Peyer's patch (tissue), 4 donors: ENCODE data around the gene ANO2. TPM values are rescaled to one million over a fixed set of nuclear protein-coding genes. Genes with fewer than 3 reads are reported as not detected.

Experiments used
- DNase-seq, 3 donors: peaks; one replicate each; pipeline ENCODE4 v3.0.0-alpha.2; 2017 to 2019
- H3K27ac ChIP-seq, 4 donors: fragments of 200-600 bp; sonication (generic); one replicate each; pipeline ENCODE4 v1.5.1; 2016 to 2019
- H3K27me3 ChIP-seq, 2 donors: fragments of 200-600 bp; sonication (generic); one replicate each; pipeline ENCODE4 v1.5.1; 2019
- H3K36me3 ChIP-seq, 3 donors: fragments of 200-600 bp; sonication (generic); one replicate each; pipeline ENCODE4 v1.5.1; 2016 to 2019
- H3K4me1 ChIP-seq, 4 donors: fragments of 200-600 bp; sonication (generic); one replicate each; pipeline ENCODE4 v1.5.1; 2016 to 2019
- H3K4me3 ChIP-seq, 4 donors: fragments of 200-600 bp; sonication (generic); 1 replicate in 3 of 4; 2 replicates in 1 of 4; pipeline ENCODE4 v1.5.1; 2016 to 2019; ENCODE audit warnings: mild to moderate bottlenecking in 1 of 4
- H3K9me3 ChIP-seq, 4 donors: fragments of 200-600 bp; sonication (generic); one replicate each; pipeline ENCODE4 v1.5.1; 2016 to 2019; ENCODE audit warnings: mild to moderate bottlenecking in 1 of 4
- CTCF ChIP-seq, 6 experiments: fragments of 450-650 bp in 4 of 6; fragments of 200-600 bp in 2 of 6; sonication (generic) in 1 of 6; IDR thresholded peaks; one replicate each; pipeline ENCODE4 v1.5.1; 2017 to 2019; ENCODE audit warnings: antibody characterized with exemption in 6 of 6, mild to moderate bottlenecking in 3 of 6, moderate library complexity in 1 of 6
- POLR2A ChIP-seq, 2 donors: fragments of 450-650 bp; IDR thresholded peaks; one replicate each; pipeline ENCODE4 v1.5.1; 2017; ENCODE audit warnings: antibody characterized with exemption in 2 of 2, mild to moderate bottlenecking in 2 of 2, moderate library complexity in 2 of 2
- total RNA-seq, 4 donors: library from RNA; depleted of rRNA; stranded (reverse); fragments of >200 nt; gene quantifications; one replicate each; pipeline ENCODE4 v1.1.0, GENCODE V29; 2016

ANO2 gene
- total RNA-seq, 4 donors from 2014 or later: 0.53 to 23.9 (median 5.8) TPM

GRCh38 chr12:5581019-5581418, 364.0 kb downstream of the ANO2 start:
- Histone ChIP-seq H3K4me3 (no peak overlapping the region), H3K36me3 (no peaks in the 10 kb centered on the region), H3K9me3 (no peaks in the 10 kb centered on the region), H3K4me1 (peaks cover 0 to 17% (median 0%) of the 10 kb centered on the region in 4 donors), H3K27me3 (no peaks in the 10 kb centered on the region), H3K27ac (no peak overlapping the region)
- TF ChIP-seq CTCF (IDR thresholded peaks at IDR 0.05) (no peak), POLR2A (IDR thresholded peaks at IDR 0.05) (no peak)
- DNase-seq: no peak

- Histone ChIP-seq H3K36me3 (no peaks in the 10 kb centered on the region), H3K27me3 (no peaks in the 10 kb centered on the region), H3K27ac (no peak overlapping the region), H3K4me3 (no peak overlapping the region), H3K9me3 (no peaks in the 10 kb centered on the region), H3K4me1 (peaks cover 0 to 17% (median 0%) of the 10 kb centered on the region in 4 donors)
- TF ChIP-seq POLR2A (IDR thresholded peaks at IDR 0.05) (no peak), CTCF (IDR thresholded peaks at IDR 0.05) (no peak)
- no peak for DNase-seq
Observed at GRCh38 chr12:5578775-5579174, 366.3 kb downstream of the ANO2 start.

- DNase-seq: no peak
- H3K27me3 ChIP-seq: no peaks in the 10 kb centered on the region
- no peaks in the 10 kb centered on the region for H3K9me3 ChIP-seq
- TF ChIP-seq POLR2A (IDR thresholded peaks at IDR 0.05) (no peak), CTCF (IDR thresholded peaks at IDR 0.05) (no peak)
- no peak overlapping the region for H3K27ac ChIP-seq
- peaks cover 0 to 17% (median 0%) of the 10 kb centered on the region in 4 donors for H3K4me1 ChIP-seq
- H3K36me3 ChIP-seq: no peaks in the 10 kb centered on the region
- H3K4me3 ChIP-seq: no peak overlapping the region
Observed at GRCh38 chr12:5577741-5578140, 367.3 kb downstream of the ANO2 start.

GRCh38 chr12:5577211-5577612, 367.8 kb downstream of the ANO2 start:
- no peak for DNase-seq
- peaks cover 0 to 17% (median 0%) of the 10 kb centered on the region in 4 donors for H3K4me1 ChIP-seq
- H3K9me3 ChIP-seq: no peaks in the 10 kb centered on the region
- no peaks in the 10 kb centered on the region for H3K27me3 ChIP-seq
- H3K4me3 ChIP-seq: no peak overlapping the region
- no peaks in the 10 kb centered on the region for H3K36me3 ChIP-seq
- TF ChIP-seq POLR2A (IDR thresholded peaks at IDR 0.05): no peak
- no peak for TF ChIP-seq CTCF (IDR thresholded peaks at IDR 0.05)
- H3K27ac ChIP-seq: peak overlapping the region in 1 of 4 donors; percentile 28

GRCh38 chr12:5575987-5576386, 369.1 kb downstream of the ANO2 start:
- Histone ChIP-seq H3K4me3 (no peak overlapping the region), H3K36me3 (no peaks in the 10 kb centered on the region), H3K9me3 (no peaks in the 10 kb centered on the region), H3K4me1 (peaks cover 0 to 17% (median 0%) of the 10 kb centered on the region in 4 donors), H3K27me3 (no peaks in the 10 kb centered on the region), H3K27ac (no peak overlapping the region)
- no peak for TF ChIP-seq POLR2A (IDR thresholded peaks at IDR 0.05)
- no peak for TF ChIP-seq CTCF (IDR thresholded peaks at IDR 0.05)
- DNase-seq: no peak

GRCh38 chr12:5575232-5575631, 369.8 kb downstream of the ANO2 start:
- DNase-seq: no peak
- peaks cover 0 to 17% (median 0%) of the 10 kb centered on the region in 4 donors for H3K4me1 ChIP-seq
- H3K36me3 ChIP-seq: no peaks in the 10 kb centered on the region
- no peaks in the 10 kb centered on the region for H3K27me3 ChIP-seq
- TF ChIP-seq POLR2A (IDR thresholded peaks at IDR 0.05): no peak
- no peak for TF ChIP-seq CTCF (IDR thresholded peaks at IDR 0.05)
- no peak overlapping the region for H3K4me3 ChIP-seq
- H3K9me3 ChIP-seq: no peaks in the 10 kb centered on the region
- no peak overlapping the region for H3K27ac ChIP-seq
